Choroid plexus epithelial cell (primary cell): ENCODE results near the gene PNMA8C.
A peak's percentile ranks its signal among the peaks of the same experiment; 100 is the strongest.
"Not testable (repeated sequence)": the region's sequence is repeated elsewhere in the genome, so short reads cannot be mapped to it uniquely, and the experiment has no call there.

Source experiments
- DNase-seq: peaks from one replicate; pipeline ENCODE4 v3.0.0-alpha.2; 2010; ENCODE audit warnings: low read depth
- H3K4me3 ChIP-seq: 2 replicates; pipeline ENCODE4 v1.5.1; 2011; ENCODE audit warnings: low read depth, mild to moderate bottlenecking, control low read depth, low read length, moderate library complexity
- TF ChIP-seq, protein P1 (sequence below): conservative IDR thresholded peaks from 2 replicates; pipeline ENCODE4 v1.5.1; 2011; ENCODE audit warnings: low read depth, mild to moderate bottlenecking, control low read depth, inconsistent platforms, low read length, moderate library complexity

Gene PNMA8C

DNA sequence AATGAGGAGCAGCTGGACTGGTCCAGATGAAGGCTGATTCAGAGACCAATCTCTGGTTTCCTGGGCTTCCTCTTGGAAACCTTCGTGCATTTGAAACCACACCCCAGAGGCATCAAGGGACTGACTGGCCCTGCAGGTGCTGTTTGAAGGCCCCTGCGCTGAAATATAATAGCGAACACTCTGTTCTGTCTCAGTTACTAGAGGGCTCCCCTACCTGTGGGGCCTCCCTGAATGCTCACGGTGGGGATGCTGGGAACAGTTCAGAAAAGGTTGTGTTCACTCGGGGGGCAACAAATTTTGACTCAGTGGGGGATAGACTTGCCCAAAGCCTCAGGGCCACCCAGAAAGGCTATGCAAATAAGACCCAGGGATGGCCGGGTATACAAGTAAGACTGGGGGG is 21.8 kb downstream of the PNMA8C start:
- TF ChIP-seq, protein P1, sequence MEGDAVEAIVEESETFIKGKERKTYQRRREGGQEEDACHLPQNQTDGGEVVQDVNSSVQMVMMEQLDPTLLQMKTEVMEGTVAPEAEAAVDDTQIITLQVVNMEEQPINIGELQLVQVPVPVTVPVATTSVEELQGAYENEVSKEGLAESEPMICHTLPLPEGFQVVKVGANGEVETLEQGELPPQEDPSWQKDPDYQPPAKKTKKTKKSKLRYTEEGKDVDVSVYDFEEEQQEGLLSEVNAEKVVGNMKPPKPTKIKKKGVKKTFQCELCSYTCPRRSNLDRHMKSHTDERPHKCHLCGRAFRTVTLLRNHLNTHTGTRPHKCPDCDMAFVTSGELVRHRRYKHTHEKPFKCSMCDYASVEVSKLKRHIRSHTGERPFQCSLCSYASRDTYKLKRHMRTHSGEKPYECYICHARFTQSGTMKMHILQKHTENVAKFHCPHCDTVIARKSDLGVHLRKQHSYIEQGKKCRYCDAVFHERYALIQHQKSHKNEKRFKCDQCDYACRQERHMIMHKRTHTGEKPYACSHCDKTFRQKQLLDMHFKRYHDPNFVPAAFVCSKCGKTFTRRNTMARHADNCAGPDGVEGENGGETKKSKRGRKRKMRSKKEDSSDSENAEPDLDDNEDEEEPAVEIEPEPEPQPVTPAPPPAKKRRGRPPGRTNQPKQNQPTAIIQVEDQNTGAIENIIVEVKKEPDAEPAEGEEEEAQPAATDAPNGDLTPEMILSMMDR, result no peak
- no peak for DNase-seq
- H3K4me3 ChIP-seq, result no peak overlapping the region

DNA sequence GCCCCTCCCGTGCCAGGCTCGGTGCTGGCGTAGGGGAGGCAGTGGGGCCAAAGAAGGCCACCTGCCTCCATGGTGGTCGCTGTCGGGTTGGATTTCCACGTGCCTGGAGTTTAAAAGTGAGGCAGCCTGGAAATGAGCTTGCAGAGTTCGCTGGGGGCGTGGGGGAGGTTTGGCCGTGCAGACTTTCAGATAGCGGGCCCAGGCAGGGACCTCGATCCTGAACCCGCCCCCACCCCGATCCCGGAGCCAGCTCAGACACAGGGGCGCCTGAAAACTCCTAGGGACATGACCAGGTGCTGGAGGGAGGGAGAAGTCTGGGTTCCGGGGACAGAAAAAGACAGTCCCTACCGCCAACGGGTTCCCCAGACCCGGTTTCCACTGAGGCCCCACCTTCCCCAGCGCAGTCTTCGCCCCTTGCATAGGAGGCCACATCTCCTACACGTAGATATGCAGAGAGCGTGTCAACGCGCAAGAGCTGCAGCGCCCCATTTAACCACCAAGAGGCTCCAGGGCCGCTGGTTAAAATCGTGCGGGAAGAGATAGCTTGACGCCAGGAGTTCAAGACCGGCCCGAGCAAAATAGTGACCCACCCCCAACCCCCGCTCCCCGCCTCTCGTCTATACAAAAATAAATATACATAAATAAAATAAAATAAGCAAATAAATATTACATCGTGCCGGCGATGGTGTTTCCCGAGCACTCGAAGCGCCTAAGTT is 23.8 kb downstream of the PNMA8C start:
- H3K4me3 ChIP-seq, result peak overlapping the region; percentile 50
- DNase-seq, result peak; percentile 82
- TF ChIP-seq, protein P1, result peak; percentile 61

DNA sequence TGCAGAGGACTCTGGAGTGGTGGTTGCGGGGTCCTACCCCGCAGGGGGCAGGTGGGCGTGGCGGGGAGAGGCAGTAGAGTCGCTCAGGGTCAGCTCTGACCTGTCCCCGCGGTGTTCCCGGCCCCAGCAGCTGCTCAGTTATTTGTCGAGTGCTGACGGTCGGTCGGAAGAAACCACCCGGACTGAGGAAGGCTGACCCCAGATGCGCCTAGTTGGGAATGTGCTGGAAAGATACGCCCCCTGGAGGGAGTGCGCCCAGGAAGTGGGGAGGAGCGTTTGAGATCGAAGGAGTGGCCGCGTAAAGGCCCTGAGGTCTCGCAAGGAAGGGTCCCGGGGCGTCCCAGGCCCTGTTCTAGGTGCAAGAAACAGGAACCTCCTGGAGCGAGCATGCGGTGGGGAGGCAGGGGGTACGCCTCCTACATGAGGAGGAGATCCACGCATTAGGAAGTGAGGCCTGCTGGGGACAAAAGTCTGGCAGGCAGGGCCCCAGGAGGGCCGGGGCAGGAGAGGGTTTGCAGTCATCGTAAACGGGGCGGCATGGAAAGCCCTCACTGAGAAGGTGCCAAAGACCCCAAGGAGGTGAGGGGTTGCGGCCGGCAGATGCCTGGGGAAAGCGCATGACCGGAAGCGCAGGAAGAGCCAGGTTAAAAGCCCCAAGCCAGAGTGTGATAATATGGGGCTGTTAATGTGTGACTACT is 24.5 kb downstream of the PNMA8C start:
- peak overlapping the region; percentile 50 for H3K4me3 ChIP-seq
- DNase-seq, result no peak
- TF ChIP-seq, protein P1, result peak; percentile 11

DNA sequence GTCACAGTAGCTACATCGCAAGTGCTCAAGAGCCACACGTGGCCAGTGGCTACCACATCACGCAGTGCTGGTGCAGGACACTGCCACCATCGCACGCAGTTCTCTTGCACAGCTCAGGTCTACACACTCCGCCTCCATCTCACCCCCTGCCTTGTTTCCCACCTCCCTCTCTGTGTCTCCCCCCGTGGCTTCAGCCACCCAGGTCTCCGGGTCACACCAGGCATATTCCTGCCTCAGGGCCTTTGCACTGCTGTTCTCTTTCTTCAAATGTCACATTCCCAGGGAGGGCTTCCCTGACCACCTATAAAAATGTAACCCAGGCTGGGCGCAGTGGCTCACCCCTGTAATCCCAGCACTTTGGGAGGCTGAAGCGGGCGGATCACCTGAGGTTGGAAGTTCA is 26.0 kb downstream of the PNMA8C start:
- DNase-seq, result no peak
- TF ChIP-seq, protein P1, result no peak
- H3K4me3 ChIP-seq, result no peak overlapping the region

DNA sequence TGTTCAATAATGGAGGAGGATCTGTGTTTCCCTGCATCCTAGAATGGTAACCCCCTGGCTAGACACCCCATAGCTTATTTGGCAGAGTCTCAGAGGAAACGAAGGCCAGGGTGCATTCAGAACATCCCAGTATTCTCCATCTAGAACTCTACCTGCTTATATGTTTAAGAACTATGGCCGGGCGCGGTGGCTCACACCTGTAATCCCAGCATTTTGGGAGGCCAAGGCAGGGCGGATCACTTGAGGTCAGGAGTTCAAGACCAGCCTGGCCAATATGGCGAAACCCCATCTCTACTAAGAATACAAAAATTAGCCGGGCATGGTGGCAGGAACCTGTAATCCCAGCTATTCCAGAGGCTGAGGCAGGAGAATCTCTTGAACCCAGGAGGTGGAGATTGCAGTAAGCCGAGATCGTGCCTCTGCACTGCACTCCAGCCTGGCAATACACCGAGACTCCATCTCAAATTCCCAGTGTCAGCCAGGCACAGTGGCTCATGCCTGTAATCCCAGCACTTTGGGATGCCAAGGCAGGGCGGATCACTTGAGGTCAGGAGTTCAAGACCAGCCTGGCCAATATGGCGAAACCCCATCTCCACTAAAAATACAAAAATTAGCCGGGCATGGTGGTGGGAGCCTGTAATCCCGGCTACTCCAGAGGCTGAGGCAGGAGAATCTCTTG is 30.8 kb downstream of the PNMA8C start:
- not testable (repeated sequence) for H3K4me3 ChIP-seq, DNase-seq

DNA sequence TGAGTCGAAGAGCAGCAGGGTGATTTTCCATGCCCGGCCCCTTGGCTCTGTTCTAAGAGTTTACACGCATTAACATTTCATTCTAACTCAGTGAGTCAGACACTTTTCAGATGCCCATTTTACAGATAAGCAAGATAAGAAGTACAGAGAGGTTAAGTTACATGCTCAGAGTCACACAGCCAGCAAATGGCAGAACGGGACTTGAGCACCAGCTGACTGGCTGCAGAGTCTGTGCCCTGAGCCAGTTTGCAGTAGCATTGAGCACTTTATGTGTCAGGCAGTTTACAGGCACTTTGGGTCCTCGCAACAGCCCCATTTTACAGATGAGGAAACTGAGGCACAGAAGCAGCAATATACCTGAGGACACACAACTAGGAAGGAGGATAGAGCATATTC is 34.3 kb downstream of the PNMA8C start:
- DNase-seq, result no peak
- no peak overlapping the region for H3K4me3 ChIP-seq
- TF ChIP-seq, protein P1, result no peak

DNA sequence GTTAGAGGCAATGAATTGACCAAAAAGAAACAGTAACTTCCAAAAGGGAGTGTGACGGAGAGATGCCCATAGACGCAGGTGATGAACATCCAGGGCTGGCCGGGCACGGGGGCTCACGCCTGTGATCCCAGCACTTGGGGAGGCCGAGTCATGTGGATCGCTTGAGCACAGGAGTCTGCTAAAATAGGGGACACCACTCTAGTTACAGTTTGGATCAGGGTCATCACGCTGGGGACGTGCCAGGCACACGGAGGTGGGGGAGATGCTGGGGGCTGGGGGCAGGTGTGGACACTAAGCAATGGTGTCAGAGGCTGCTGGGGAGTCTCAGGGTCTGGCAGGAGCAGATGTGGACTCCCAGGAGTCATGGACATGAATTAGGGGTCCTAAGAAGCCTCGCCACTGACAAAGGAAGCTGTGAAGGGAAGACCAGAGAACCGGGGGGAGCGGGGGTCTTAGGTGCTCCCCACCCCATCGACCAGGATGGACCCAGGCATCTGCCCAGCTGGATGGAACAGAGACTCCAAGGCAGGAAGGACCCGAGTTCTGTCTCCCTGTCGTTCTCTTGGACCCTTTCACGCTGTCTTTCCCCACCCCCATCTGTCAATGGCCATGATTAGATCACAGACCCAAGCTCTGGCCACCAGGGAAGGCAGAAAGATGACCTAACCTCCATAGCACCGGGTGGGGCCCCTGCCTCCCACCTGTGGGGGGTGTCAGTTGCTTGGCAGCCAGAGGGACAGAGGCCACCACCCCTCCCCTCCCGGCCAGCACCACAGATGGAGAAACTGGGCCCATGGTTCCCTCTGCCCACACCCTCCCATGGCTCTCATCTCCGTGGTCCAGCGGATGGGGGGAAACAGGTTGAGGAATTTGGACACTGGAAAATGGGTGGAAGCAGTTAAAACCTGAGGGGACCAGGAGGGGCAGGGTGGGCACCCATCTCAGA is 35.0 kb downstream of the PNMA8C start:
- DNase-seq, result no peak
- TF ChIP-seq, protein P1, result no peak
- no peak overlapping the region for H3K4me3 ChIP-seq
